Epidermal melanocyte (primary cell): Measurements from ENCODE around the gene DHRS1.

Experiments
- DNase-seq: peaks from one replicate; pipeline ENCODE4 v3.0.0; 2011; ENCODE audit warnings: low spot score; ENCODE audit not compliant: insufficient read length

The DHRS1 gene

DNA sequence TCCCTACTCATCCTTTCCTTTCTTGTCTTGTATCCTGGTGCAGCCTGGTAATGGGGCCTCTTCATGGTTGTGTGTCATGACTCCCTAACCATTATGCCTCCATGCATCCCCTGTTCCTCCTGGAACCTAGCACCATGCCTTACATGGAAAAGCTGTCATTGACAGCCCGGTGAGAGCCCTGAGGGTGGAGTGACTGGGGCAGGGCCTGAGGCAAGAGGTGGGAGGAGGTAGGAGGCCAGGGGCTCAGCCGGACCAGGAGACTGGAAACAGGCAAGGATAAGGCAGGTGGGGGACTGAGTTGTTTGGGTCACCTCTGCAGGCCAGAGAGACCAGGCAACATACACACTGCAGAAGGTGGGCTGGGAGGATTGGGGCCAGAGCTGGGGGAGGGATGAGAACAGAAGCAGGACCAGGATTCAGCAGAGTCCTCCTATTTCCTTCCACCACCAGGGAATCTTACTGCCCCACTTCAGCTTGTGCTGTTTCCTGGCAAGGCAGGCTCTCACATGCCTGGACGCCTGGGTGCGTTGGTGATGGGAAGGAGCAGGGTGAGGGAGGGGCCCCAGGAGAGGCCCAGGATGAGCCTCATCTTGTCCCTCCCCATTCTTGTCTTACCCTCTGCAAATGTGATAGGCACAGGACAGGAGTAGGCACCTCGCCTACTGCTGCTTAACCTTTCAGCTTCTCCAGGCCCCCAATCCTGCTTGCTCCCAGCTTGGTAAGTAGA, 10.1 kb upstream of the DHRS1 start, which contains the start of gene LTB4R2:
LTB4R2 (plus strand) TSS at position 603 of the 727 bp plus-strand sequence. CDS start 525 bp downstream, outside the sequence.
- no peak for DNase-seq

- no peak for DNase-seq
These were observed 9.0 kb upstream of the DHRS1 start for GRCh38 chr14:24308342-24309124.

GRCh38 chr14:24307575-24308341, 8.2 kb upstream of the DHRS1 start, which contains the start of gene CIDEB:
Gene CIDEB (minus strand): TSS chr14:24307977. CDS start chr14:24307858, 119 bp downstream.
- peak; percentile 85 for DNase-seq

DNA sequence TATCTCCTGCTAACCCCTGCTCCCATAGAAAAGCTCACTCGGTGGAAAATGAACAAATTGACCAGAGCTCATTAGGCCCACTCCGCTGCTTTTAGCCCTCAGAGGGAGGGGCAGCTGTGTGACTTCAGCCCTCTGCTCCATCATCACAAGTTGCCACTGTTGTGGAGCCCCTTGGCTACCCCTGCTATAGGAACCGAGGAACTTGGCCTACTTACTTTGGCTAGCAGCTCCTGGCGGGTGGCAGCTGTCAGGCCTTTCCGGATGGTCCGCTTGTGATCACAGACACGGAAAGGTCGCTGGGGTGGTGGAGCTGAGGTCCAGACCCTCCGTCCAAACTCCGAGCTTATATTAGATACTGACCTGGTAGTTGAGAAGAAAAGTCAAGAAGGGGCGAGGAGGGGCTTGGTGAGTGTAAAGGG, 7.6 kb upstream of the DHRS1 start:
- no peak for DNase-seq

- no peak for DNase-seq
These were observed 4.4 kb upstream of the DHRS1 start for GRCh38 chr14:24304019-24304387.

GRCh38 chr14:24300326-24300980, 873 bp upstream of the DHRS1 start:
- DNase-seq: no peak

DNA sequence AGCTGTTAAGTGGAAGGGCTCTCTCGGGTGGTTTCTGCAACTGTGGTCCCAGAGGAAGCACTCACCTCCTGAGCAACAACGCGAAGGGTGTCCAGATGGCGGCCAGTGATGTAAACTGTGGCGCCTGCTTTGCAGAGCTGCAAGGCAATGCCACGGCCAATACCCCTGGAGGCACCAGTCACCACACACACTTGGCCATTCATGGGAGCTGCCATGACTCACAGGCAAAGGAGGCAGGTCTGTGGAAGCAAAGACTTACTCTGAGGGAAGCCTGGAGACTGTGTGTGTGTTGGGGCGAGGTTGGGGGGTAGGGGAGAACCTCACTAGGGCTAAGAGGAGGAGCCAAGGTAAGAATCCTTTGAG, 707 bp downstream of the DHRS1 start:
- no peak for DNase-seq

GRCh38 chr14:24297190-24297964, 2.2 kb downstream of the DHRS1 start:
- DNase-seq: no peak

DNA sequence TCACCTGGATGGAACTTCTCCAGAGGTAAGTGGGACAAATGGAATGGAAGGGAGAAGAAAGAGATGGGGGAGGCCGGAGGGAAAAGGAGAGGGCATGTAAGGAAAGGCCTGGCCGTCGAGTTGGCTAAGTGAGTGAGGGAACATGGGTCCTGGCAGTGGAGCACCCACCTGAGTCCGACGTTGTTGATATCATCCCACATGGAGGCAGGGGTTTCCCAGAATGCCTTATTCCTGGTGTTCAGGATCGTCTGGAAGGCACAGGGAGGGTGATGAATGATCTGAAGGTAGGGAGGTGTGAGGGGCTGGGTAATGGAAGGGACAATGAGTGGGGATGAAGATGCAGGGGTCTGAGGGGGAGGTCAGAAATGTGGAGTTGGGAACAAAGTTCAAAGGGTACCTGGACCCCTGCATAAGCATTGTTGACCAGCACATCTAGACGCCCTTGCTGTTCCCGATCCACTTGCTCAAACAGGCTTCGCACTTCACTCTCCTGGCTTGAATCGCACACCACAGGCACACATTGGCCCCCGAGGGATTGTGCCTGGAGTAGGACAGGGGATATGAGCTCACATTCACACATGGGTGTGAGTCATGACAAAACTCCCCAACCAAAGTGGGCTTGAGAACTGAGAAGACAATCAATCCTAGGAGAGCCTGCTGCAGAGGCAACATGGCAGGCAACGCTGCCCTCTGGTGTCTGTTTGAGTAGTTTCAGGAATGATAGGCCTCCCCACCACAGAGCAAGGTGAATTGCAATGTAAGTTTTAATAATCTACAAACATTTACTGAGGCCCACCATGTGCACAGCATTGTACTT, 3.0 kb downstream of the DHRS1 start:
- peak; percentile 88 for DNase-seq

DNA sequence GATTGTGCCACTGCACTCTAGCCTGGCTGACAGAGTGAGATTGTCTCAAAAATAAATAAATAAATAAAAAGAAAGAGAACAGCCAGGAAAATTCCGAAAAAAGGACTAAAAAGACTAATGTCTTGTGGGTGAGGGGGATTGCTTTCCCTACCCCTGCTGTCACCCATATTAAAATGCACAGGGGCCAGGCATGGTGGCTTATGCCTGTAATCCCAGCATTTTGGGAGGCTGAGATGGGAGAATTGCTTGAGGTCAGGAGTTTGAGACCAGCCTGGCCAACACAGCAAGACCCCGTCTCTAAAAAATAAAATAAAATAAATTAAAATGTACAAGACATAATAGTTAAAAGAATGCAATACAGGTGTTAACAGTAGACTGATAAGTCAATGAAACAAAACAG, 6.1 kb downstream of the DHRS1 start:
- DNase-seq: no peak

DNA sequence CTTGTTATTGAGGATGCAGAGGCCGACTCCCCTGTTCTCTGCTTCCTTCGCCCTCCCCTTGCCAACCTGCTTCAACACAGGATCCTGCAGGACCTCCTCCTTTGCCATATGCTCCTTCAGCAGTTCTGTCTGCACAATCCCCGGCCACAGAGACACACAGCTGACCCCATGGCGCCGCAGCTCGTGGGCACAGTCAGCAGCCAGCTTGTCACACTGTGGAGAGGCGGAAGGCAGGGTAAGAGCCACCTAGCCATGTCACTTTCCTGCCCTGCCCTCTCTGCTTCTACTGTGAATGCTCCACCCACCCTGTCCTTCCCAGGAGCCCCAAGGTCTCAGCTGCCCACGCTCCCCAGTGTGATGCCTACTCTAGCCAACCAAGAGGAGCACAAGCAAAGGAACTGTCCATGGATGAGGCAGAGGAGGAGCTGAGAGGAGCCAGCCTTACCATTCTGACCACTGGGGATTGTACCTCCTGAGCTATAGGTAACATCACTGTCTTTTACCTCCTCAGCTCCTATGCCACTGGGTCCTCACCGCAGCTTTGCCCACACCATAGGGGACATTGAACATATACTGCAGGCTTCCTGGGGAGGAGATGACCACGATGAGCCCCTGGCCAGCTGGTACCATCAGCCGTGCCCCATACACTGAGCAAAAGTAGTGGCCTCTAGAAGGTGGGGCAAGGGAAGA, 7.3 kb downstream of the DHRS1 start:
- DNase-seq: no peak

- no peak for DNase-seq
These were observed 8.0 kb downstream of the DHRS1 start for GRCh38 chr14:24291446-24292117.

DNA sequence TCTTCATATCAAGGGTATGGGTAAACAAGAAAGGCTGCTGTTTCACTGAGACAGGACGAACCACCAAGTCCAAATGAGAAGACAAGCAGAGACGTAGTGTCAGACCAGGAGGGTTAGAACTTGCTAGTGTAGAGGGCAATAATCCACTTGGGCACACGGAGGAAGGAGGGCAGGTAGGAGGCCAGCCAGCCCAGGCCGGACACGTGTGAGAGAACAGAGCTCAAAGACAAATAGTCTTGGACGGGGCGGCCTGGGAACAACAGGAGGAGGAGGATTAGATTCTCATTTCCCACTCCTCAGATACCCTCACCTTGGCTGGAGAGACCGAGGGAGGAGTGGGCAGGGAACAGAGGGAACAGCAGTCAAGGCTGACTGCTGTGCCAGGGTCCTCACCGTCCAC, 8.8 kb downstream of the DHRS1 start:
- no peak for DNase-seq

DNA sequence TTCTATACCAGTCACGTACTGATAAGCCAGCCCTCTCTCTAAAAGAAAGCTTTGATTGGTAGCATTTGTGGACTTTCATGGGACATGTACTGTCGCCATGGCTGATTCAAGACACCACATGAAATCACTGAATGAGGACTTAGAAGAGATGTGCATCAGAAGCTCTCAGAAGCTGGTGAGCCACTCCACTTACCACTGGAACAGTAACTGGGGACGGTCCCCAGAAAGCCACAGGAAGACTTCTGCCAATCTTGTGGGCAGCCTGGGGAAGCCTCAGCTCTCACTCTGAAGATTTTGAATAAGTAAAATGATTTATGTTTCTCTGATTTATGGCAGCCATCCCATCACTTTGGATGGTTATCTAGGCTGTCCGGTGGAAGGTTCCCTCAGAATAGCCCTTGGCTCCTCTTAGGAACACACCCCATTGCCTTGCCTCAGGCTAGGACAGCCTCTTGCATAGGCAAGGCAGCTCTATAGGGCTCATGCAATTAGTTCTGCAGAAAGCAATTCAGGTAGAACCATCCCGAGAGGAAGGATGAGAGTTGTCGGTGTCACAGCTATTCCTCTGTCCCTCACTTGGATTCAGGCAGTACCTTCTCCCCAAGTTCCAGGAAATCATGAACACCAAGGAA, 9.8 kb downstream of the DHRS1 start:
- DNase-seq: no peak

DNA sequence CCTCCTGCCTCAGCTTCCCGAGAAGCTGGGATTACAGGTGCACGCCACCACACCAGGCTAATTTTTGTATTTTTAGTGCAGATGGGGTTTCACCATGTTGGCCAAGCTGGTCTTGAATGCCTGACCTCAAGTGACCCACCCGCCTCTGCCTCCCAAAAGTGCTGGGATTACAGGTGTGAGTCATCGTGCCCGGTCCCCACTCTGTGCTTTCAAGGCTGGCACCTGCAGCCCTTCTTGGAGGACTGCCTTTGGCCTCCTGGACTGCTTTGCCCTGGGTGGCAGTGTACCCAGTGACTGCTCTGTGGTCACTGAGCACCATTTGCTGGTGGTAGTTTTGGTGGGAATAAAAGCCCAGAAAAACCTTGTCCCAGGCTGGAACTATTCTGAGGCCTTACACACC, 12.6 kb downstream of the DHRS1 start:
- no peak for DNase-seq

- no peak for DNase-seq
These were observed 14.2 kb downstream of the DHRS1 start for GRCh38 chr14:24285351-24285750.

DNA sequence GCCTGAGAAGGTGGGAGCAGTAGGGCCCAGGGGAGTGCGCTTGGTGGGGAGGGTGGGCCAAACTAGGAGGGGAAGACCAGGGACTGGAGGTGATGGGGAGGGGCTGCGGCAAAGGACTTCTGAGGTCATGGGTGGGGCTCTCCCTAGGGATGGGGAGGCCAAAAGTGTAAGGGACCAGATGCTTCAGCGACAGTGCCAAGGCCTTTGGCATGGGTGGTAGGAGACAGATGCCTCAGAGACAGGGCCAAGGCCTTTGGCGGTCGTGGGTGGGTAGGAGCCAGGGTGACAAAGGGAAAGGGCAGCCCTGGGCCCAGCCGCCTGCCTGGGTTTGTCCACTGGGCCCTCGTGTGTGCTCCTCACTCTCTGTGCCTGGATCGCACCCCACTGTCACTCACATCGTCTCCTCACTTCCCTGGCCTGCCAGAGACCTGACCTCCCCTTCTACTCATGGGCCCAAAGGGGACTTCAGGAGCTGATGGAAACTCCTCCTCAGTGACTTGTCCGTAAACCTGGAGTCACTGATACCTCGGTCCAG, 15.0 kb downstream of the DHRS1 start:
- no peak for DNase-seq
